HG03457 (cell line): ENCODE data around the gene NFE2L2.
"Not testable (repeated sequence)": the region's sequence is repeated elsewhere in the genome, so short reads cannot be mapped to it uniquely, and the experiment has no call there.

Source experiments
- ATAC-seq: cut with Tn5 transposase; IDR thresholded peaks from one replicate; pipeline ENCODE4 v1.9.1; 2021; ENCODE audit warnings: moderate number of reproducible peaks; ENCODE audit not compliant: unreplicated experiment

The NFE2L2 gene

GRCh38 chr2:177258059-177258458, 6.5 kb downstream of the NFE2L2 start:
- no peak for ATAC-seq

GRCh38 chr2:177257471-177257870, 7.1 kb downstream of the NFE2L2 start:
- ATAC-seq, result no peak

- ATAC-seq, result no peak
These were observed 7.8 kb downstream of the NFE2L2 start for GRCh38 chr2:177256695-177257094.

- ATAC-seq, result no peak
These were observed 8.5 kb downstream of the NFE2L2 start for GRCh38 chr2:177256026-177256425.

- no peak for ATAC-seq
These were observed 9.3 kb downstream of the NFE2L2 start for GRCh38 chr2:177255227-177255601.

GRCh38 chr2:177254433-177255226, 9.9 kb downstream of the NFE2L2 start:
- no peak for ATAC-seq

- ATAC-seq, result no peak
These were observed 10.8 kb downstream of the NFE2L2 start for GRCh38 chr2:177253704-177254103.

GRCh38 chr2:177252808-177253531, 11.6 kb downstream of the NFE2L2 start:
- ATAC-seq, result no peak

- no peak for ATAC-seq
These were observed 13.4 kb downstream of the NFE2L2 start for GRCh38 chr2:177251165-177251542.

- no peak for ATAC-seq
These were observed 14.1 kb downstream of the NFE2L2 start for GRCh38 chr2:177250461-177250860.

- no peak for ATAC-seq
These were observed 15.5 kb downstream of the NFE2L2 start for GRCh38 chr2:177249038-177249437.

GRCh38 chr2:177247693-177248262, 16.7 kb downstream of the NFE2L2 start:
- no peak for ATAC-seq

GRCh38 chr2:177246523-177247030, 17.9 kb downstream of the NFE2L2 start:
- ATAC-seq, result not testable (repeated sequence)

- no peak for ATAC-seq
These were observed 18.5 kb downstream of the NFE2L2 start for GRCh38 chr2:177246000-177246399.

- ATAC-seq, result no peak
These were observed 19.5 kb downstream of the NFE2L2 start for GRCh38 chr2:177245010-177245422.

- no peak for ATAC-seq
These were observed 20.2 kb downstream of the NFE2L2 start for GRCh38 chr2:177244244-177244771.

- no peak for ATAC-seq
These were observed 21.1 kb downstream of the NFE2L2 start for GRCh38 chr2:177243476-177243875.

GRCh38 chr2:177243073-177243472, 21.5 kb downstream of the NFE2L2 start:
- no peak for ATAC-seq

GRCh38 chr2:177242121-177242987, 22.2 kb downstream of the NFE2L2 start:
- ATAC-seq, result no peak

- no peak for ATAC-seq
These were observed 22.8 kb downstream of the NFE2L2 start for GRCh38 chr2:177241711-177242120.
